GM21526 (cell line): ENCODE measurements around the gene ARHGEF4.

Source experiments
- ATAC-seq: cut with Tn5 transposase; IDR thresholded peaks from one replicate; pipeline ENCODE4 v1.9.1; 2021; ENCODE audit warnings: moderate library complexity; ENCODE audit not compliant: unreplicated experiment, low FRiP score

The ARHGEF4 gene

GRCh38 chr2:131033786-131034121 is 197.0 kb downstream of the ARHGEF4 start:
- ATAC-seq = no peak

GRCh38 chr2:131034122-131035051 is 197.7 kb downstream of the ARHGEF4 start:
- ATAC-seq = no peak

- ATAC-seq = no peak
These were observed 198.6 kb downstream of the ARHGEF4 start for GRCh38 chr2:131035112-131035825.

- ATAC-seq = no peak
These were observed 199.1 kb downstream of the ARHGEF4 start for GRCh38 chr2:131035826-131036231.

GRCh38 chr2:131036269-131036668 is 199.6 kb downstream of the ARHGEF4 start:
- ATAC-seq = no peak

GRCh38 chr2:131036696-131037397 is 200.1 kb downstream of the ARHGEF4 start:
- no peak for ATAC-seq

- no peak for ATAC-seq
These were observed 200.9 kb downstream of the ARHGEF4 start for GRCh38 chr2:131037398-131038257.

- ATAC-seq = no peak
These were observed 201.8 kb downstream of the ARHGEF4 start for GRCh38 chr2:131038258-131039100.

- no peak for ATAC-seq
These were observed 202.4 kb downstream of the ARHGEF4 start for GRCh38 chr2:131039101-131039440.

- no peak for ATAC-seq
These were observed 202.8 kb downstream of the ARHGEF4 start for GRCh38 chr2:131039535-131039907.

GRCh38 chr2:131039908-131040660 is 203.4 kb downstream of the ARHGEF4 start:
- no peak for ATAC-seq

- ATAC-seq = no peak
These were observed 204.1 kb downstream of the ARHGEF4 start for GRCh38 chr2:131040661-131041401.

GRCh38 chr2:131041402-131042147 is 204.9 kb downstream of the ARHGEF4 start:
- no peak for ATAC-seq

GRCh38 chr2:131042148-131042775 is 205.5 kb downstream of the ARHGEF4 start:
- ATAC-seq = no peak

GRCh38 chr2:131043199-131044074 is 206.7 kb downstream of the ARHGEF4 start:
- no peak for ATAC-seq
